Endothelial cell of umbilical vein (primary cell): Measurements from ENCODE around the gene HYLS1. TPM values are rescaled to one million over a fixed set of nuclear protein-coding genes. Genes with fewer than 3 reads are reported as not detected.

Source experiments
- BruUV-seq: library from RNA; stranded (reverse); fragments of 400-500 nt; replicated peaks from 2 replicates; lab custom pipeline; 2021; lab: Mats Ljungman, UMichigan
- CTCF ChIA-PET: fragments of 300-600, 350-600 bp; sonication (Branson Sonifier 250); formaldehyde crosslinking; loops from one replicate; lab custom pipeline; 2021; ENCODE audit warnings: antibody characterized with exemption, inconsistent platforms; lab: Charles Lee
- POLR2A ChIA-PET: fragments of 300-600, 350-600 bp; sonication (Branson Sonifier 250); formaldehyde crosslinking; loops from one replicate; lab custom pipeline; 2021; ENCODE audit warnings: antibody characterized with exemption, inconsistent platforms; lab: Charles Lee
- DNase-seq: peaks from one replicate; pipeline ENCODE4 v3.0.0-alpha.2; 2011; ENCODE audit warnings: low read depth, low spot score
- FAIRE-seq: peaks from 2 replicates; lab custom pipeline; 2011; peaks lifted over from hg19 to GRCh38; lab: Jason Lieb, UNC
- H2AFZ ChIP-seq: 2 replicates; pipeline ENCODE4 v1.6.0; 2012; ENCODE audit warnings: low read depth, low read length, control low read depth, inconsistent platforms
- H3K27ac ChIP-seq: 2 replicates; pipeline ENCODE4 v1.5.1; 2011; ENCODE audit warnings: low read depth, mild to moderate bottlenecking, control low read depth, low read length, moderate library complexity; ENCODE audit not compliant: insufficient read depth
- H3K27me3 ChIP-seq, 2 experiments: 2 replicates each; pipeline versions ENCODE4 v1.6.0 to v1.6.1; 2011; ENCODE audit warnings: low read length in 2 of 2, mixed read lengths in 1 of 2; ENCODE audit not compliant: control insufficient read depth in 2 of 2, insufficient read depth in 2 of 2
- H3K36me3 ChIP-seq, 2 experiments: 2 replicates in 1 of 2; 3 replicates in 1 of 2; pipeline ENCODE4 v1.5.1; 2011; ENCODE audit warnings: low read length in 2 of 2, mild to moderate bottlenecking in 1 of 2, moderate library complexity in 1 of 2; ENCODE audit not compliant: control insufficient read depth in 2 of 2, insufficient read depth in 2 of 2; ENCODE audit errors: extremely low read depth in 1 of 2
- H3K4me1 ChIP-seq: 3 replicates; pipeline ENCODE4 v1.5.1; 2011; ENCODE audit warnings: mild to moderate bottlenecking, low read length; ENCODE audit not compliant: control insufficient read depth, insufficient read depth; ENCODE audit errors: extremely low read depth
- H3K4me2 ChIP-seq: 2 replicates; pipeline ENCODE4 v1.6.1; 2011; ENCODE audit warnings: low read length, control low read depth, mixed read lengths; ENCODE audit not compliant: insufficient read depth
- H3K4me3 ChIP-seq, 3 experiments: fragments of 200-600 bp in 1 of 3; sonication (generic), shearing (Covaris generic) in 1 of 3; replicated peaks in 1 of 3; 2 replicates each; pipeline ENCODE4 v1.5.1; 2011 to 2016; ENCODE audit warnings: control low read depth in 3 of 3, low read length in 3 of 3, mild to moderate bottlenecking in 2 of 3, inconsistent platforms in 1 of 3, low read depth in 1 of 3, moderate library complexity in 1 of 3; ENCODE audit not compliant: insufficient read depth in 1 of 3
- H3K79me2 ChIP-seq: 2 replicates; pipeline ENCODE4 v1.6.0; 2012; ENCODE audit warnings: low read length, inconsistent platforms; ENCODE audit not compliant: control insufficient read depth, insufficient read depth
- H3K9ac ChIP-seq: replicated peaks from 2 replicates; pipeline ENCODE3; 2011; ENCODE audit warnings: low read length, control low read depth; ENCODE audit not compliant: insufficient read depth; ENCODE audit errors: extremely low read depth
- H3K9me1 ChIP-seq: replicated peaks from 3 replicates; pipeline ENCODE4 v1.6.0; 2011; ENCODE audit warnings: mild to moderate bottlenecking, low read length; ENCODE audit not compliant: control insufficient read depth, insufficient read depth; ENCODE audit errors: extremely low read depth
- H3K9me3 ChIP-seq: replicated peaks from 2 replicates; pipeline ENCODE4 v1.5.1; 2012; ENCODE audit warnings: low read length, inconsistent platforms; ENCODE audit not compliant: control insufficient read depth, insufficient read depth
- H4K20me1 ChIP-seq: replicated peaks from 2 replicates; pipeline ENCODE3; 2011; ENCODE audit warnings: mild to moderate bottlenecking, low read length; ENCODE audit not compliant: control insufficient read depth, insufficient read depth; ENCODE audit errors: extremely low read depth
- EZH2 ChIP-seq: IDR thresholded peaks from 2 replicates; pipeline ENCODE4 v1.6.1; 2012; ENCODE audit warnings: borderline replicate concordance, low read depth, mild to moderate bottlenecking, moderate library complexity, low read length, inconsistent platforms; ENCODE audit not compliant: severe bottlenecking
- FOS ChIP-seq: IDR thresholded peaks from 2 replicates; pipeline ENCODE4 v1.6.1; 2011; ENCODE audit warnings: mild to moderate bottlenecking, low read length, moderate library complexity, borderline replicate concordance; ENCODE audit not compliant: insufficient read depth
- GATA2 ChIP-seq: IDR thresholded peaks from 2 replicates; pipeline ENCODE4 v1.7.0; 2011; ENCODE audit warnings: low read depth, mild to moderate bottlenecking, moderate library complexity, mixed read lengths, low read length; ENCODE audit not compliant: insufficient read length, insufficient read depth
- JUN ChIP-seq: IDR thresholded peaks from 2 replicates; pipeline ENCODE4 v1.6.1; 2011; ENCODE audit warnings: borderline replicate concordance, low read depth; ENCODE audit not compliant: insufficient read length, insufficient read depth
- MYC ChIP-seq: IDR thresholded peaks from one replicate; pipeline ENCODE4 v1.6.1; 2011; ENCODE audit warnings: mild to moderate bottlenecking, low read depth, low read length
- POLR2A ChIP-seq: IDR thresholded peaks from 2 replicates; pipeline ENCODE4 v1.6.1; 2012; ENCODE audit warnings: low read depth, mild to moderate bottlenecking, control low read depth, low read length
- POLR2AphosphoS5 ChIP-seq: IDR thresholded peaks from 2 replicates; pipeline ENCODE4 v1.6.1; 2012; ENCODE audit warnings: low read depth, mild to moderate bottlenecking, control low read depth, low read length, moderate library complexity; ENCODE audit not compliant: insufficient read depth
- dilution Hi-C: fragments of 300-500 bp; cut with MboI; formaldehyde crosslinking; loops from one replicate; pipeline ENCODE4 v1.15.0; 2019; ENCODE audit warnings: low sequenced_read_pairs; ENCODE audit not compliant: extremely low pct_ligation_motif_present
- intact Hi-C: fragments of 100-400 bp; cut with micrococcal nuclease; formaldehyde crosslinking; loops from one replicate; pipeline ENCODE4 v1.10.0; 2022
- polyA plus RNA-seq, 4 experiments: library from polyadenylated mRNA; depleted of rRNA in 3 of 4; stranded (reverse) in 3 of 4; unstranded in 1 of 4; fragments of >200 nt; gene quantifications; 2 replicates each; pipeline versions ENCODE4 v1.2.1 to v1.2.3, GENCODE V29; 2011 to 2012; ENCODE audit warnings: missing spikeins in 1 of 4
- total RNA-seq: library from RNA; stranded (reverse); gene quantifications from 2 replicates; pipeline ENCODE4 v1.2.3, GENCODE V29; 2021
- TF ChIP-seq, protein P1 (sequence below), 2 donors: IDR thresholded peaks; 1 replicate in 1 of 2; 2 replicates in 1 of 2; pipeline ENCODE4 v1.5.1; 2011; ENCODE audit warnings: low read length in 2 of 2, mild to moderate bottlenecking in 2 of 2, moderate library complexity in 2 of 2, control low read depth in 1 of 2, inconsistent platforms in 1 of 2, low read depth in 1 of 2; ENCODE audit not compliant: insufficient read depth in 1 of 2; ENCODE audit errors: extremely low read depth in 1 of 2
- TF ChIP-seq, protein P2 (sequence below): IDR thresholded peaks from 2 replicates; pipeline ENCODE4 v1.6.1; 2011; ENCODE audit not compliant: insufficient read depth, insufficient read length

The HYLS1 gene
- total and polyA plus RNA-seq, 2 donors (not counting 3 experiments of a cell fraction or from before 2014, with no cell fraction given), result 4.7 to 12.6 TPM

DNA sequence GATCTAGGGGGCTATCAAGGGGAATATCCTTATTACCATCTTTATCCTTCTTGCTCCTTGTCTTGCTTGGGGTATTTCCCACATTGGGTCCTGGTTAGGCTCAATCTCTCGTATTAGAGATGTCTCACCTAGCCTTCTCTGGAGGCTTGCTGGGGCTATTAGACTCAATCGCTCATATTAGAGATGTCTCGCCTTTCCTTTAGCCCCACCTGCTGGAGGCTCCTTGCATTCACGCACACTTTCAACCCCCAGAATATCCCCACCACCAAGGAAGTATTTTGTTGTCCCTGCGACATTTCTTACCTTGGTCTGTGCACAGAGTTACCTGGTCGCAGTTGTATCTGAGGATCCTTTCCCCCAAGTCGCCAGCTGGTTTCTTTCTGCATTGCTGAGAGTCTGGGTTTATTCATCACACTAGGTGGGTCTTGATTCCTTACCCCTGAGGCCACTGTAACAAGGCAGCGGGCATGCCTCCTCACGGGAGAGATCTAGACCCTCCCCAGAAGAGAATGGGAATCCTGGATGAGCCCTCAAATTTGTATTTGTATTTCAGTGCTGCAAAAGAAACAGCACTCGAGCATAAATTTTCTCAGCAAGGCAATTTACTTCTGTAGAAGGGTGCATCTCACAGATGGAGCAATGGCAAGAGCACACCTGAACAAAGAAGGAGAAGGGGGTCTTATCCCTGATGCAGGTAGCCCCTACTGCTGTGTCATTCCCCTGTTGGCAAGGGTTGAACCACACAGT is 15.9 kb upstream of the HYLS1 start:
- Histone ChIP-seq H3K27ac (no peak overlapping the region), H3K9ac (no peak overlapping the region), H2AFZ (no peak overlapping the region), H3K4me2 (no peak overlapping the region), H3K9me1 (no peaks in the 10 kb centered on the region), H3K4me3 (no peak overlapping the region), H4K20me1 (no peaks in the 10 kb centered on the region), H3K27me3 (no peaks in the 10 kb centered on the region), H3K4me1 (no peaks in the 10 kb centered on the region), H3K9me3 (no peaks in the 10 kb centered on the region), H3K36me3 (no peaks in the 10 kb centered on the region), H3K79me2 (no peaks in the 10 kb centered on the region)
- FAIRE-seq, result peak; percentile 70
- no peak for TF ChIP-seq JUN
- TF ChIP-seq, protein P1, sequence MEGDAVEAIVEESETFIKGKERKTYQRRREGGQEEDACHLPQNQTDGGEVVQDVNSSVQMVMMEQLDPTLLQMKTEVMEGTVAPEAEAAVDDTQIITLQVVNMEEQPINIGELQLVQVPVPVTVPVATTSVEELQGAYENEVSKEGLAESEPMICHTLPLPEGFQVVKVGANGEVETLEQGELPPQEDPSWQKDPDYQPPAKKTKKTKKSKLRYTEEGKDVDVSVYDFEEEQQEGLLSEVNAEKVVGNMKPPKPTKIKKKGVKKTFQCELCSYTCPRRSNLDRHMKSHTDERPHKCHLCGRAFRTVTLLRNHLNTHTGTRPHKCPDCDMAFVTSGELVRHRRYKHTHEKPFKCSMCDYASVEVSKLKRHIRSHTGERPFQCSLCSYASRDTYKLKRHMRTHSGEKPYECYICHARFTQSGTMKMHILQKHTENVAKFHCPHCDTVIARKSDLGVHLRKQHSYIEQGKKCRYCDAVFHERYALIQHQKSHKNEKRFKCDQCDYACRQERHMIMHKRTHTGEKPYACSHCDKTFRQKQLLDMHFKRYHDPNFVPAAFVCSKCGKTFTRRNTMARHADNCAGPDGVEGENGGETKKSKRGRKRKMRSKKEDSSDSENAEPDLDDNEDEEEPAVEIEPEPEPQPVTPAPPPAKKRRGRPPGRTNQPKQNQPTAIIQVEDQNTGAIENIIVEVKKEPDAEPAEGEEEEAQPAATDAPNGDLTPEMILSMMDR (IDR thresholded peaks at IDR 0.05; ENCODE audit: extremely low read depth in 1 of 2, insufficient read depth in 1 of 2, low read depth in 1 of 2, low read length in 2 of 2), result peak; percentile 66 to 68
- ChIA-PET POLR2A (no interaction called here), CTCF (interaction anchor here (0.6 kb wide), 1 partner anchor 148 kb away, joined by 3 read pairs; no protein-coding TSS in a partner anchor)
- BruUV-seq, result no TSS peak
- intact Hi-C loops (loop anchor here (1.0 to 10.0 kb wide), 5 partner anchors 194 to 909 kb away; partner anchors contain the start of gene PKNOX2), dilution Hi-C loops (no loop called here)
- DNase-seq, result peak; percentile 53

DNA sequence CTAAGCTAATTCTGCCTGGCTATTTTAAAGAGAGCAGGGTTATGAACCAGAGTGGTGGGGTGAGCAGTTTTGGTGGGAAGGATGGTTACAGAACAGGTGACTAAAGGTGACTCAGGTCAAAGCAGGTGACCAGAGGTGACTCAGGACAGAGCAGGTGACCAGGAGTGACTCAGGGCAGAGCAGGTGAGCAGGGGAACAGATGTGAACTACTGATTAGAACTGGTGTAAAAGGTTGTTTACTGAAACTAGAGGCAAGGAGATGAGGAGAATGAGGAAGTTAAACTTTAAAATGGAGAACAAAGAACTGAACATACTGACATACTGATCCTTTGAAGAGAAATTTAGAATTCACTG is 15.4 kb upstream of the HYLS1 start:
- ChIA-PET POLR2A (no interaction called here), CTCF (interaction anchor here (0.6 kb wide), 1 partner anchor 148 kb away, joined by 3 read pairs; no protein-coding TSS in a partner anchor)
- H2AFZ ChIP-seq, result no peak overlapping the region
- H3K36me3 ChIP-seq, result no peaks in the 10 kb centered on the region
- H3K9ac ChIP-seq, result no peak overlapping the region
- no peaks in the 10 kb centered on the region for H3K27me3 ChIP-seq
- no peaks in the 10 kb centered on the region for H3K9me3 ChIP-seq
- no peaks in the 10 kb centered on the region for H3K9me1 ChIP-seq
- no peaks in the 10 kb centered on the region for H4K20me1 ChIP-seq
- H3K27ac ChIP-seq, result no peak overlapping the region
- intact Hi-C loops (loop anchor here (5.0 to 10.0 kb wide), 3 partner anchors 195 to 777 kb away; partner anchors contain the start of gene PKNOX2), dilution Hi-C loops (no loop called here)
- no peak overlapping the region for H3K4me3 ChIP-seq
- BruUV-seq, result no TSS peak
- DNase-seq (no peak), FAIRE-seq (no peak)
- H3K79me2 ChIP-seq, result no peaks in the 10 kb centered on the region
- H3K4me1 ChIP-seq, result no peaks in the 10 kb centered on the region
- H3K4me2 ChIP-seq, result no peak overlapping the region
- TF ChIP-seq POLR2AphosphoS5, result no peak
- no peak for TF ChIP-seq MYC
- TF ChIP-seq, protein P1 (IDR thresholded peaks at IDR 0.05; ENCODE audit: extremely low read depth in 1 of 2, insufficient read depth in 1 of 2, low read depth in 1 of 2, low read length in 2 of 2), result no peak
- no peak for TF ChIP-seq JUN
- TF ChIP-seq GATA2, result no peak
- no peak for TF ChIP-seq POLR2A
- TF ChIP-seq, protein P2, sequence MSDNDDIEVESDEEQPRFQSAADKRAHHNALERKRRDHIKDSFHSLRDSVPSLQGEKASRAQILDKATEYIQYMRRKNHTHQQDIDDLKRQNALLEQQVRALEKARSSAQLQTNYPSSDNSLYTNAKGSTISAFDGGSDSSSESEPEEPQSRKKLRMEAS, result no peak
- no peak for TF ChIP-seq EZH2
- TF ChIP-seq FOS, result no peak
